HL-60 (cell line): ENCODE results near the gene VPS13A.
"Not testable (repeated sequence)": the region's sequence is repeated elsewhere in the genome, so short reads cannot be mapped to it uniquely, and the experiment has no call there.

Experiments
- REST ChIP-seq: IDR thresholded peaks from 2 replicates; pipeline ENCODE4 v1.6.1; 2012; ENCODE audit warnings: low read depth; ENCODE audit not compliant: insufficient replicate concordance
- SPI1 ChIP-seq: IDR thresholded peaks from 2 replicates; pipeline ENCODE4 v1.6.1; 2012; ENCODE audit warnings: low read depth, mild to moderate bottlenecking, borderline replicate concordance
- TF ChIP-seq, protein P1 (sequence below): IDR thresholded peaks from one replicate; pipeline ENCODE4 v1.5.1; 2011; ENCODE audit warnings: low read length, control low read depth, inconsistent platforms; ENCODE audit not compliant: insufficient read depth

DNA sequence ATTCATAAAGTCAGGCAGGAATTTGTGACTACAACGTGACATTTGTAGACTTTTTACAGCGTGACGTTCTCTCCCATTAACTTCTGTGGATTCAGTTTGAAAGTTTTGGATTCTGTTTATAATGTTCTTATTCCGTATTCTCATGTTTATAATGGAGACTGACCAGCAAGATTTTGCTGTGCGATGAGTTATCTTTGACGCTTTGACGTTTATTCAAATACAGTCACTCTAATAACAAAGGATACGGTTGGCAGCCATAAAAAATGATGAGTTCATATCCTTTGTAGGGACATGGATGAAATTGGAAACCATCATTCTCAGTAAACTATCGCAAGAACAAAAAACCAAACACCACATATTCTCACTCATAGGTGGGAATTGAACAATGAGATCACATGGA, 221.2 kb downstream of the VPS13A start:
- TF ChIP-seq, protein P1, sequence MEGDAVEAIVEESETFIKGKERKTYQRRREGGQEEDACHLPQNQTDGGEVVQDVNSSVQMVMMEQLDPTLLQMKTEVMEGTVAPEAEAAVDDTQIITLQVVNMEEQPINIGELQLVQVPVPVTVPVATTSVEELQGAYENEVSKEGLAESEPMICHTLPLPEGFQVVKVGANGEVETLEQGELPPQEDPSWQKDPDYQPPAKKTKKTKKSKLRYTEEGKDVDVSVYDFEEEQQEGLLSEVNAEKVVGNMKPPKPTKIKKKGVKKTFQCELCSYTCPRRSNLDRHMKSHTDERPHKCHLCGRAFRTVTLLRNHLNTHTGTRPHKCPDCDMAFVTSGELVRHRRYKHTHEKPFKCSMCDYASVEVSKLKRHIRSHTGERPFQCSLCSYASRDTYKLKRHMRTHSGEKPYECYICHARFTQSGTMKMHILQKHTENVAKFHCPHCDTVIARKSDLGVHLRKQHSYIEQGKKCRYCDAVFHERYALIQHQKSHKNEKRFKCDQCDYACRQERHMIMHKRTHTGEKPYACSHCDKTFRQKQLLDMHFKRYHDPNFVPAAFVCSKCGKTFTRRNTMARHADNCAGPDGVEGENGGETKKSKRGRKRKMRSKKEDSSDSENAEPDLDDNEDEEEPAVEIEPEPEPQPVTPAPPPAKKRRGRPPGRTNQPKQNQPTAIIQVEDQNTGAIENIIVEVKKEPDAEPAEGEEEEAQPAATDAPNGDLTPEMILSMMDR: not testable (repeated sequence)
- not testable (repeated sequence) for TF ChIP-seq SPI1, REST
